ENCODE results near the gene EYA2. TPM values are rescaled to one million over a fixed set of nuclear protein-coding genes. Genes with fewer than 3 reads are reported as not detected.
A peak's percentile ranks its signal among the peaks of the same experiment; 100 is the strongest.

The EYA2 gene
- total RNA-seq, 1 donor: 17.7 TPM

GRCh38 chr20:47070176-47070575 is 175.5 kb downstream of the EYA2 start:
- H3K27me3 ChIP-seq (ENCODE audit: insufficient read depth, low read length): no peaks in the 10 kb centered on the region
- H3K4me2 ChIP-seq (ENCODE audit: insufficient read depth, low read length): no peak overlapping the region
- no peak overlapping the region for H2AFZ ChIP-seq (ENCODE audit: low read length)
- peak; percentile 73 for DNase-seq (ENCODE audit: insufficient read length, low spot score, missing footprints)
- no peaks in the 10 kb centered on the region for H4K20me1 ChIP-seq (ENCODE audit: insufficient read depth, low read length)
- H3K4me3 ChIP-seq (ENCODE audit: insufficient read depth, low read length): no peak overlapping the region
- peaks cover 9% of the 10 kb centered on the region for H3K9me3 ChIP-seq (ENCODE audit: low read depth, low read length)
- H3K36me3 ChIP-seq (ENCODE audit: insufficient read depth, low read length): no peaks in the 10 kb centered on the region
- H3K79me2 ChIP-seq (ENCODE audit: insufficient read depth, low read length): no peaks in the 10 kb centered on the region
- TF ChIP-seq, protein P1, sequence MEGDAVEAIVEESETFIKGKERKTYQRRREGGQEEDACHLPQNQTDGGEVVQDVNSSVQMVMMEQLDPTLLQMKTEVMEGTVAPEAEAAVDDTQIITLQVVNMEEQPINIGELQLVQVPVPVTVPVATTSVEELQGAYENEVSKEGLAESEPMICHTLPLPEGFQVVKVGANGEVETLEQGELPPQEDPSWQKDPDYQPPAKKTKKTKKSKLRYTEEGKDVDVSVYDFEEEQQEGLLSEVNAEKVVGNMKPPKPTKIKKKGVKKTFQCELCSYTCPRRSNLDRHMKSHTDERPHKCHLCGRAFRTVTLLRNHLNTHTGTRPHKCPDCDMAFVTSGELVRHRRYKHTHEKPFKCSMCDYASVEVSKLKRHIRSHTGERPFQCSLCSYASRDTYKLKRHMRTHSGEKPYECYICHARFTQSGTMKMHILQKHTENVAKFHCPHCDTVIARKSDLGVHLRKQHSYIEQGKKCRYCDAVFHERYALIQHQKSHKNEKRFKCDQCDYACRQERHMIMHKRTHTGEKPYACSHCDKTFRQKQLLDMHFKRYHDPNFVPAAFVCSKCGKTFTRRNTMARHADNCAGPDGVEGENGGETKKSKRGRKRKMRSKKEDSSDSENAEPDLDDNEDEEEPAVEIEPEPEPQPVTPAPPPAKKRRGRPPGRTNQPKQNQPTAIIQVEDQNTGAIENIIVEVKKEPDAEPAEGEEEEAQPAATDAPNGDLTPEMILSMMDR (IDR thresholded peaks at IDR 0.05; ENCODE audit: extremely low read depth, low read depth, low read length): no peak
- no peak overlapping the region for H3K27ac ChIP-seq (ENCODE audit: low read depth, low read length)
- no peaks in the 10 kb centered on the region for H3K4me1 ChIP-seq (ENCODE audit: insufficient read depth, low read length)

GRCh38 chr20:47071646-47072185 is 177.1 kb downstream of the EYA2 start:
- no peak overlapping the region for H2AFZ ChIP-seq (ENCODE audit: low read length)
- H3K9me3 ChIP-seq (ENCODE audit: low read depth, low read length): peaks cover 9% of the 10 kb centered on the region
- H3K27ac ChIP-seq (ENCODE audit: low read depth, low read length): no peak overlapping the region
- no peaks in the 10 kb centered on the region for H3K36me3 ChIP-seq (ENCODE audit: insufficient read depth, low read length)
- no peaks in the 10 kb centered on the region for H3K79me2 ChIP-seq (ENCODE audit: insufficient read depth, low read length)
- no peaks in the 10 kb centered on the region for H4K20me1 ChIP-seq (ENCODE audit: insufficient read depth, low read length)
- no peaks in the 10 kb centered on the region for H3K4me1 ChIP-seq (ENCODE audit: insufficient read depth, low read length)
- H3K27me3 ChIP-seq (ENCODE audit: insufficient read depth, low read length): no peaks in the 10 kb centered on the region
- H3K4me2 ChIP-seq (ENCODE audit: insufficient read depth, low read length): no peak overlapping the region
- peak; percentile 13 for DNase-seq (ENCODE audit: insufficient read length, low spot score, missing footprints)
- no peak overlapping the region for H3K4me3 ChIP-seq (ENCODE audit: insufficient read depth, low read length)
- TF ChIP-seq, protein P1 (IDR thresholded peaks at IDR 0.05; ENCODE audit: extremely low read depth, low read depth, low read length): no peak

DNA sequence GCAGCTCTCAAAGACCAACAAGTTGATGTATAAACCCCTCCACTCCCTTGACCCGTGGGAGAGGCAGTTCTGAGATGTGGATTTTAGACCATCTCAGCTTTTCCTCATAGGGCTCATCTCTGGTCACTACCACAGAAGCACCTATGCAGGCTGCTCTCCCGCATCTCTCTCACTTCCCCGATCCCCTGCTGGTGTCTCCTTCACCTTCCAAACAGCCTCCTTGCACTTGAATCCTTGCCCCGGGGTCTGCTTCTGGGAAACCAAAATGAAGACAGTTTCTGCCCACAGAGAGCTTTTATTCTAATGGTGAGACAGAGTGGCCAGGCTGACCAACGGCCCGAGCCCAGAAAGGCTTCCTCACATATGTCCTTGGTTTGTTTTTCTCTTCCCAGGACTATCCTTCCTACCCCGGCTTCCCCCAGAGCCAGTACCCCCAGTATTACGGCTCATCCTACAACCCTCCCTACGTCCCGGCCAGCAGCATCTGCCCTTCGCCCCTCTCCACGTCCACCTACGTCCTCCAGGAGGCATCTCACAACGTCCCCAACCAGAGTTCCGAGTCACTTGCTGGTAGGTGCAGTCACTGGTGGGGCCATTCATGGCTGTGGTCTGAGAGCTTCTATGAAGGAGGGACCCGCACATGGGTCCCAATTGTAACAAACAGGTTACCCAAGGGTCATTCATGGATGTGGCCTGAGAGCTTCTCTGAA is 179.3 kb downstream of the EYA2 start:
- Histone ChIP-seq H4K20me1 (ENCODE audit: insufficient read depth, low read length) (no peaks in the 10 kb centered on the region), H3K4me1 (ENCODE audit: insufficient read depth, low read length) (no peaks in the 10 kb centered on the region), H3K4me2 (ENCODE audit: insufficient read depth, low read length) (no peak overlapping the region), H3K27me3 (ENCODE audit: insufficient read depth, low read length) (no peaks in the 10 kb centered on the region), H3K9me3 (ENCODE audit: low read depth, low read length) (no peaks in the 10 kb centered on the region), H3K4me3 (ENCODE audit: insufficient read depth, low read length) (no peak overlapping the region), H2AFZ (ENCODE audit: low read length) (no peak overlapping the region), H3K36me3 (ENCODE audit: insufficient read depth, low read length) (no peaks in the 10 kb centered on the region), H3K27ac (ENCODE audit: low read depth, low read length) (no peak overlapping the region), H3K79me2 (ENCODE audit: insufficient read depth, low read length) (no peaks in the 10 kb centered on the region)
- peak; percentile 15 for DNase-seq (ENCODE audit: insufficient read length, low spot score, missing footprints)
- TF ChIP-seq, protein P1 (IDR thresholded peaks at IDR 0.05; ENCODE audit: extremely low read depth, low read depth, low read length): no peak

DNA sequence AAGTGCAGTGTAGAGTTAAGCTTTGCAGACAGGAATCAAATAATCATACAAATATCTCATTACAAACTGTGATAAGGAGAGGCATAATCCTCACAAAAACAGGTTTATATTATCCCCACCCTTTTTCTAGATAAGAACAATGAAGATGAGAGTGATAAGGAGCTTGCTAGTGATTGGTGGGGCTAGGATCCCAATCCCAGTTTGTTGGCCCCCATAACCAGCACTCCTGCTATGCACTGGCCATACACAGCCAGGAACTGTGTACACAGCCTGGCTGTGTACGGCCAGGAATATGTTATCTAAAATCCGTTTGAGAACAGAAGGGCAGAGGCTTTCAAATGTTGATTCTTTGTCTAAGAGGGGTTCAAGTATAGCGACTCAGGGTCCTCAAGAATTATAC is 180.6 kb downstream of the EYA2 start:
- DNase-seq (ENCODE audit: insufficient read length, low spot score, missing footprints): no peak
- H3K79me2 ChIP-seq (ENCODE audit: insufficient read depth, low read length): no peaks in the 10 kb centered on the region
- H3K4me2 ChIP-seq (ENCODE audit: insufficient read depth, low read length): no peak overlapping the region
- H3K4me3 ChIP-seq (ENCODE audit: insufficient read depth, low read length): no peak overlapping the region
- TF ChIP-seq, protein P1 (IDR thresholded peaks at IDR 0.05; ENCODE audit: extremely low read depth, low read depth, low read length): no peak
- H3K9me3 ChIP-seq (ENCODE audit: low read depth, low read length): peaks cover 2% of the 10 kb centered on the region
- H3K27ac ChIP-seq (ENCODE audit: low read depth, low read length): no peak overlapping the region
- no peaks in the 10 kb centered on the region for H3K4me1 ChIP-seq (ENCODE audit: insufficient read depth, low read length)
- H3K27me3 ChIP-seq (ENCODE audit: insufficient read depth, low read length): no peaks in the 10 kb centered on the region
- no peaks in the 10 kb centered on the region for H4K20me1 ChIP-seq (ENCODE audit: insufficient read depth, low read length)
- no peaks in the 10 kb centered on the region for H3K36me3 ChIP-seq (ENCODE audit: insufficient read depth, low read length)
- H2AFZ ChIP-seq (ENCODE audit: low read length): no peak overlapping the region
